NCI-H526 (cell line): ENCODE measurements around the gene HRH1.
"Not testable (repeated sequence)": the region's sequence is repeated elsewhere in the genome, so short reads cannot be mapped to it uniquely, and the experiment has no call there.

Experiments used
- DNase-seq, 2 experiments: peaks; one replicate each; lab custom pipeline; 2025; lab: John Stamatoyannopoulos, UW

HRH1 gene

GRCh38 chr3:11140713-11141104 lies 13.6 kb upstream of the HRH1 start:
- no peak for DNase-seq

DNA sequence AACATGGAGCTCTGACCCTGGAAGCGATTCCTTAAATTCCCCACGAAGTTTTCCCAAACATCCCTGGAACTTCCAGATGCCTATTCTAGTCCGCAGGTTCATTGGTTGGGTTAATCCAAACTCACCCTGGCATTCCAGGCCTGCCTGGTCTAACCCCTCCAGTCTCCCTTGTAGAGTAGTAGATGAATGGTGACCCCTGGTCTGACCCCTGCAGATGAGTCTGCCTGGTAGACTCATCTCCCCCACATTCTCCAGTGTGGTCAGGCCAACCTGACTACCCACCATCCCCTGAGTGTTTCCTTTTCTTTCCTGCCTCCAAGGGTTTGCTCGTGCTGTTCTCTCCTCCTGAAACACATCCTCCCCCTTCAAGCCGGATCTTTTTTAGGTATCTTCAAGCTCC lies 10.8 kb upstream of the HRH1 start:
- DNase-seq: no peak

DNA sequence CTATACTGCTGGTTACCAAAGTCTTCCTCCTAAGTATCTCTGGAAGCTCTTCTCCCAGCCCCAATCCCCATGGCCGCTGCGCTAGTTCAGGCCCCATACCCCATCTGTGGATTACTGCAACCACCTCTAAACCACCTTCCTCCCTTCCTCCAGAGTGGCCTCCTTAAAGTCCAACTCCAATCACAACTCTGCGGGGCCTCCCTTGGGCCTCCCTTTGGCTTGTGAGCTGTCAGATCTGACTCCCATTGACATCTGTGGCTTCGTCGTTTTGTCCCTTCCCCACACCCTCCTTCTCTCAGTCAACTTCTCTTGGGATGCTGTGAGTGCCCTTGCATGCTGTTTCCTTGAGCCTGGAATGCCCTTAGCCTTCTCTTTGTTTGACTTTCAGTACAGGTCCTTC lies 9.3 kb upstream of the HRH1 start:
- DNase-seq: no peak

GRCh38 chr3:11145888-11146287 lies 8.4 kb upstream of the HRH1 start:
- no peak for DNase-seq

DNA sequence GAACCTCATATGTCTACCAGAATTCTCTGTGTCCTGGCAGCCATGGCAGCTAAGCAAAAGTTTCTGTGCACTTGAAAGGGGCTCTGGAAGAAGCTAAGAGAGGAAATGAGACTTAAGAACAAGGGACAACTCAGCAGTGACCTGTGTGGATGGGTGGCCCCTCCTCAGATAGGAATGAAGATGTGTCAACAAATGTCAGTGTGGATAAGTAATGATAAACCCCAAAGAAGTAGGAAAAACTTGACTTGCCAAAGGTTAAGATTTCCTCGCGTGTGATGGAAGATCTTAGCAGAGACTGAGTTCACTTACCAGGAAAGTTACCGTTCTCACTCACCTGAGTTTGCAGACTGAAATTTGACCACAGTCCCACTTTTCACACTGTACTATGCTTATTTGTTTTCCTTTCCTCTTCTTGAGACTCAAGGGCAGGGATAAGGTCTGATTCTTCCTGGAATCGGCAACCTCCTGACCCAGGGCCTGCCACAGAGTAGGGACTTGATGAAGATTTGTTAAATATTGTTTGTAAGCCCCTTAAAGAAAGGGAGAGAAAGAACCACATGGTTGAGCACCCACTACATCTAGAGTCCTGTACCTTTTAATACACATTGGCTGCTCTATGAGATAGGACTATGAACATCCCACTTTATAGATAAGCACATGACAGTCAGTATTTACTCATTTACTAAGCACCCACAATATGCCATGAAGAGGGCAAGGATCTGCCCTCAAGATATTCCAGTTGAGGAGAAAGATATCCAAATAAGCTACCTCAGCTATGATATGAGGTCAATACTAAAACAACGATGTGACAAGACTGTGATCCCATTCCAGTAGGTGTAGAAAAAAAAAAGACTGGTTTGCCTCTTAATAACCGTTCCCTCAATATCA lies 7.3 kb upstream of the HRH1 start:
- no peak for DNase-seq

DNA sequence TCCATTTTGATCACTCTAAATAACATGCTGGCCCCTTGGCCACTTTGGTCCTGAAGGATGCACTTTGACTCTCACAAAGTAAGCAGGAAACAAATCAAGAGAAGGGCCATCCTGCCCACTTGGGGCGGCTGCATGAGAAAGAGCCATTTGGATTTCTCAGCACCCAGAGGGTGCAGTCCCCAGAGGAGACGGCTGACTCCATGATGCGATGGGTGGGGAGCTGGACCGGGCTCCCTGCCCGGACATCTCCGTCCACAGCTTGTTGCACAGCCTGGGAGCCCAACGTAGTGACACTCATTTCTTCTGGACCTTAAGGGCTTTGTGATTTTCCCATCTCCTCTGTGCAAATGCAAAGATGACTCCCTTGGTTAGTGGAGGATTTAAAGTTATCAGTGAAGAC lies 4.0 kb upstream of the HRH1 start:
- no peak for DNase-seq

DNA sequence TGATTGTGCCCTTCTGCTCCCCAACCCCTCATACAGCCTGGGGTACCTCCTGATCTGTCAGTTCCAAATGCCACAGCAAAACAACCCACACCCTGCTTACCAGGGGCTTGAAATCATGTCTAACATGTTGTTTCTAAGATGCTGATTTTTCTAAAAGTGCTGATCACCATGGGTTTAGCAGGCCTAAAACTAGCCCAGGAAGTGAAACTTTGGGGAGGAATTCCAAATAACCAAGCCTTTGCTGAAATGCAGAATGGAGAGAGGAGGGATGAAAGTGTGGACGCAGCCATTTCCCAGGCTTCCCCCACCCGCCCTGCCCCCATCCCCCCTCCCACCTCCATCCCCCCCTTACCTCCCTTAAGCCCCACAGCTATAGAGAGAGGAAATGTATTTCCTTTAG lies 2.0 kb upstream of the HRH1 start:
- DNase-seq: no peak

DNA sequence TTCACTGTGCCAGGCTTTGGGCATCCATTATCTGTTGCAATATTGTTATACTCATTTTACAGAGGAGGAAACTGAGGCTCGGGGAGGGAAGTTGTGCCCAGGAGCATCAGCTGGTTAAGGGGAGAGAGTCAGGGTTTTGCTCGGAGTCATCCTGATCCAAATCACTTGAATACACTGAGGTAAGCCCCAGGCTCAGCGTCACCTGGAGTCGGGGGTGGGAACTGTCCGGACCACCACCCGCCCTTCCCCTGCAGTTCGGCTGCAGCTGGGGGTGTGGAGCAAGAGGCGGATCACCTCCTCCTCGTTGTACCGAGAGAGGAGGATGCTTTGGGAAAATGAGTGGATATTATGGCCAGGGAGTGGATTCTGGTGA lies 646 bp downstream of the HRH1 start:
- no peak for DNase-seq

DNA sequence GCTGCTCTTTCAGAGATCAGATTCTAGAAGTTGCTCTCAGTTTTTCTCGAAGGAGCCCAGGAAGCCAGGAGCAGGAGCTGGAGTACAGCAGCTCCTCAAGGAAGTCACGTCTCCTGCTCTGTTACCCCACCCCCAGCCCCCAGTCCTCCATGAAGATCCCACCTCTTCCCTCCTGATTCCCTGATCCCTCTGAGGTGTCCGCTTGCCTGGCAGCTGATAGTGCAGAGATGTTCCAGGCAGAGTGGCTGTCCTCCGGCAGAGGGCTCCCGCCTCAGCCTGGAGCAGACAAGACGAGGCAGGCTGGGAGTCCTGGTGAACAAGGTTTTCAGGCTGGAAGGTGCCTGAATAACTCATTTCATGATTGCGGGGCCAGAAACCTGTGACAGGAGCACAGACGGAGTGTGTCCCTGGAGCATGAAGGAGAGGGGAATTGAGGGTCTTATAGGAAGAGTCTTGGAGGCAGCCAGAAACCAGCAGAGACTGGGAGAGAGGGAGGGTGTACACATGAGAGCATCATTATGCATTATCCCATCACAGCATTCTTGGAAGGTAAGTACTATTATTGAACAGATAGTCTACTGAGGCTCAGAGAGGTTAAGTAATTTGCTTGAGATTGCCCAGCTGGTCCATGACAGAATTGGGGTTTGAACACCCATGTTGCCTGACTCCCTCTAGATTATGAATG lies 1.2 kb downstream of the HRH1 start:
- DNase-seq: peak; percentile 28 to 77

- DNase-seq: no peak
Observed at GRCh38 chr3:11156026-11156410, 1.7 kb downstream of the HRH1 start.

GRCh38 chr3:11157421-11157820 lies 3.1 kb downstream of the HRH1 start:
- DNase-seq: no peak

DNA sequence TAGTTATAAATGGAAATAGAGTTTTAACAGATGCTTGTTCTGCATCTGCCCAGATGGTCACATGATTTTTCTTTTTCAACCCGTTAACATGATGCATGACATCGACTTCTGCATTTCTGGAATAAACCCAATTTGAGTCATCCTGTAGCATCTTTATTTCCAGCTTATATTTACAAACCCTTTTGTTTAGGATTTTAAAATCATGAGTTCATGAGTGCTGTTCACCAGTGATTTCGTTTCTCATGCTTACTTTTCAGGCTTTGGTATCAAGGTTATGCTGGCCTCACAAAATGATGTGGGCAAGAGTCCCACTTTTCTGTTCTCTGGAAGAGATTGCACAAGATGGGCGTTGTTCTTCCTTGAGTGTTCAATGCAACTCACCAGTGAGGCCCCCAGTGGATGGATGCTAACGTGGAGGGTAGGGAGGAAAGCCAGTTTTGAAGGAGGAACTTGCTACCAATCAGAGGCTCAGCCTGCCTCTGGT lies 5.2 kb downstream of the HRH1 start:
- no peak for DNase-seq

GRCh38 chr3:11161666-11162065 lies 7.4 kb downstream of the HRH1 start:
- DNase-seq: no peak

GRCh38 chr3:11162401-11163345 lies 8.4 kb downstream of the HRH1 start:
- DNase-seq: no peak

- no peak for DNase-seq
Observed at GRCh38 chr3:11164607-11165006, 10.3 kb downstream of the HRH1 start.

DNA sequence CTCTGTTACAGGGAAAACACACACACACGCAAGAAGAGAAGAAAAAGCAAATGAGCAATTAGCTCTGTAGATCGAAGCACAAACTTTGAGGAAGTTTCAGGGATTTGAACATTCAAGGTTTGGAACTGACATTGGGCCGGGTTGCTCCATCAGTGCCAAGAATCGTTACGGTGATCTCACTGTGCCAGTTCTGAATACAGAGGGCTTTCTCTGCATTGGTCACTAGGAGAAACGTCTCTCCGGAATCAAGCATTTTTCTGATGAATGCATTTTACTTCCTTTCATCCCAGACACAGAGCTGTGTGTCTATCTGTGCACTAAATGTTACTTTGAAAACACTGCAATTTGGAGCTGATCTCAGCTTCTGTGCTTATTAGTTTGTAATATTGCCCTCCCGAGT lies 11.2 kb downstream of the HRH1 start:
- no peak for DNase-seq

DNA sequence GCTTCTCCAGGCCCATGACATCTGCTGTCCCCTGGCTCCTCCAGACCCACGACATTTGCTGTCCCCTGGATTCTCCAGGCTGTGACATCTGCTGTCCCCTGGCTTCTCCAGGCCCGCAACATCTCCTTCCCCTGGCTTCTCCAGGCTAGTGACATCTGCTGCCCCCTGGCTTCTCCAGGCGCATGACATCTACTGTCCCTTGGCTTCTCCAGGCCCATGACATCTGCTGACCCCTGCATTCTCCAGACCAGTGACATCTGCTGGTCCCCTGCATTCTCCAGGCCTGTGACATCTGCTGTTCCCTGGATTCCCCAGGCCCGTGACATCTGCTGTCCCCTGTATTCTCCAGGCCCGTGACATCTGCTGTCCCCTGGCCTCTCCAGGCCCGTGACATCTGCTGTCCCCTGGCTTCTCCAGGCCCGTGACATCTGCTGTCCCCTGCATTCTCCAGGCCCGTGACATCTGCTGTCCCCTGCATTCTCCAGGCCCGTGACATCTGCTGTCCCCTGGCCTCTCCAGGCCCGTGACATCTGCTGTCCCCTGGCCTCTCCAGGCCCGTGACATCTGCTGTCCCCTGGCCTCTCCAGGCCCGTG lies 12.6 kb downstream of the HRH1 start:
- DNase-seq: not testable (repeated sequence)

GRCh38 chr3:11167590-11167989 lies 13.3 kb downstream of the HRH1 start:
- no peak for DNase-seq

- no peak for DNase-seq
Observed at GRCh38 chr3:11168406-11168805, 14.1 kb downstream of the HRH1 start.

- no peak for DNase-seq
Observed at GRCh38 chr3:11168881-11169805, 14.8 kb downstream of the HRH1 start.
